Measurements from ENCODE around the gene TMEM260. TPM values are rescaled to one million over a fixed set of nuclear protein-coding genes. Genes with fewer than 3 reads are reported as not detected.
"Not testable (repeated sequence)": the region's sequence is repeated elsewhere in the genome, so short reads cannot be mapped to it uniquely, and the experiment has no call there.

The TMEM260 gene
- total RNA-seq, 1 experiment from 2014 or later = 12.3 TPM

GRCh38 chr14:56598519-56598918 lies 18.9 kb downstream of the TMEM260 start:
- no peak for DNase-seq (ENCODE audit: low read depth)

GRCh38 chr14:56603648-56604047 lies 24.1 kb downstream of the TMEM260 start:
- no peak for DNase-seq (ENCODE audit: low read depth)

GRCh38 chr14:56608689-56609088 lies 29.1 kb downstream of the TMEM260 start:
- no peak for DNase-seq (ENCODE audit: low read depth)

GRCh38 chr14:56611663-56612062 lies 32.1 kb downstream of the TMEM260 start:
- DNase-seq (ENCODE audit: low read depth) = not testable (repeated sequence)

- DNase-seq (ENCODE audit: low read depth) = no peak
These were observed 37.5 kb downstream of the TMEM260 start for GRCh38 chr14:56617084-56617483.

GRCh38 chr14:56630707-56631106 lies 51.1 kb downstream of the TMEM260 start:
- no peak for DNase-seq (ENCODE audit: low read depth)

- no peak for DNase-seq (ENCODE audit: low read depth)
These were observed 52.6 kb downstream of the TMEM260 start for GRCh38 chr14:56632195-56632594.

- no peak for DNase-seq (ENCODE audit: low read depth)
These were observed 53.9 kb downstream of the TMEM260 start for GRCh38 chr14:56633544-56633943.

GRCh38 chr14:56635041-56635440 lies 55.4 kb downstream of the TMEM260 start:
- DNase-seq (ENCODE audit: low read depth) = no peak

- DNase-seq (ENCODE audit: low read depth) = no peak
These were observed 67.9 kb downstream of the TMEM260 start for GRCh38 chr14:56647493-56647892.

- DNase-seq (ENCODE audit: low read depth) = no peak
These were observed 69.1 kb downstream of the TMEM260 start for GRCh38 chr14:56648508-56649301.

- no peak for DNase-seq (ENCODE audit: low read depth)
These were observed 69.8 kb downstream of the TMEM260 start for GRCh38 chr14:56649382-56649781.

- DNase-seq (ENCODE audit: low read depth) = no peak
These were observed 70.5 kb downstream of the TMEM260 start for GRCh38 chr14:56650048-56650447.

GRCh38 chr14:56650979-56651378 lies 71.4 kb downstream of the TMEM260 start:
- no peak for DNase-seq (ENCODE audit: low read depth)

- no peak for DNase-seq (ENCODE audit: low read depth)
These were observed 78.0 kb downstream of the TMEM260 start for GRCh38 chr14:56657604-56658003.

- DNase-seq (ENCODE audit: low read depth) = no peak
These were observed 79.8 kb downstream of the TMEM260 start for GRCh38 chr14:56659378-56659777.

GRCh38 chr14:56659964-56660551 lies 80.5 kb downstream of the TMEM260 start:
- DNase-seq (ENCODE audit: low read depth) = peak; percentile 29

- DNase-seq (ENCODE audit: low read depth) = no peak
These were observed 81.2 kb downstream of the TMEM260 start for GRCh38 chr14:56660677-56661389.

- no peak for DNase-seq (ENCODE audit: low read depth)
These were observed 81.9 kb downstream of the TMEM260 start for GRCh38 chr14:56661478-56661877.

GRCh38 chr14:56664811-56665421 lies 85.3 kb downstream of the TMEM260 start:
- DNase-seq (ENCODE audit: low read depth) = no peak

- no peak for DNase-seq (ENCODE audit: low read depth)
These were observed 86.7 kb downstream of the TMEM260 start for GRCh38 chr14:56666294-56666693.

- DNase-seq (ENCODE audit: low read depth) = peak; percentile 60
These were observed 87.1 kb downstream of the TMEM260 start for GRCh38 chr14:56666716-56667115.
